ENCODE measurements around the gene CFAP299.
A peak's percentile ranks its signal among the peaks of the same experiment; 100 is the strongest.

CFAP299 gene

DNA sequence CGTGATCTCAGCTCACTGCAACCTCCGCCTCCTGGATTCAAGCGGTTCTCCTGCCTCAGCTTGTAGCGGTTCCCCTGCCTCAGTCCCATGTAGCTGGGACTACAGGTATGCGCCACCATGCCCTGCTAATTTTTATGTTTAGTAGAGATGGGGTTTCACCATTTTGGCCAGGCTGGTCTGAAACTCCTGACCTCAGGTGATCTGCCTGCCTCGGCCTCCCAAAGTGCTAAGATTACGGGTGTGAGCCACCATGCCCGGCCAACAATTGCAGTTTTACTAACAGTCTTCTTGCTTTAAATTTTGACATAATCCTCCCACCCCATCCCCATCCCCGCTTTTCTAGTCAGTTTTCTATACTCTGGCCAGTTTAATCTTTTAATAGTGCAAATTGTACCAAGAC, 112.0 kb downstream of the CFAP299 start:
- no peak for DNase-seq (ENCODE audit: low read depth in 2 of 2)

DNA sequence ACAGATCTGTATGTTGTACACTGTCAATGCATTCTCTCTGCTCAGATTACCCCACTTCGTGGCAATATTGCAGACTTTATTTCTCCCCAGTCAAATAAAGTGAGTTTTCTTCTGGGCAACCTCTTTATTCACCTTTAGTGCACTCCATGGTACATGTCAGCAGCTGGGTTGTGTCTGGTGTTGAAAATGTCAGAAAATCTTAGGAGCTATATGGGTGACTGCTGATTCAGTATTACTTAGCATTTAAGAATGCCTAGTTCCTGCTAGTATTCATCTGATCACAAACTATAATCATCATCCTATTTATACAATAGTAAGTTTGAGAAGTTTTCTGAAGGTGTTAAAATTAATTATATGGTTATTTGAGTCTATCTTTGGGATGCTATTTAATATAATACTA, 112.5 kb downstream of the CFAP299 start:
- no peak for DNase-seq (ENCODE audit: low read depth in 2 of 2)

DNA sequence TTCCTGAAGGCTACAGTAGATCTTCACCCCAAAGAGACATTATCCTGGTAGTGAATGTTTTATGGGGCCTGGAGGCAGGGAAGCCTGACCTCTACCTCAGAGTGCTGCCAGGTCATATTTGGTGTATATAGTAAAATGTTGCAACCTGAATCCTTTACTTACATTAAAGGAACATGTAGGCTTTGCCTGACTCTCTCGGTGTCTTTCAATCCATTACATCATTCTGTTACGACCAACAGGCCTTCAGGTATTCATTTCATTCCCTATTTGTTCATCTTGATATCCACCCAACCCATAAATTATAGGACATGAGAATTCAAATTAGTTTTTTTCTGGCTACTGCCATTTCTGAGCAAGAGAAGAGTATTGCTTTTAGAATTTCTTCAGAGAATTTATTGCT, 116.5 kb downstream of the CFAP299 start:
- no peak for DNase-seq (ENCODE audit: low read depth in 2 of 2)

DNA sequence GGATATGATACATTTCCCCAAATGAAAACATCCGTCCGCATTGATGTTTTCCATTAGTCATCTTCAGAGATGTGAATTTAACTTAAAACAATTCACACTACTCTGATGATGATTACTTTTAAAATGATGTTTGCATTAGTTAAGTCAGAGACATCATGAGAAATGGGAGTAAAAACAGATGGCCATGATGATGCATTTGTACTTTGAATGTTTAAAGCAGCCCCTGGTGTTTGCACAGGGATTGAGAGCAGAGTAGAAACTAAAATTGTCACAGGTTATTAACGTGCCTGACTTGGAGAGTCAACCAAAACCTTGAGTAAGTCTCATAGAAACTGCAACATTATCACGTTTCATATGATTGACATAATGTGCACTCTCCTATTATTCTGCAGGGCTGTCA, 117.2 kb downstream of the CFAP299 start:
- no peak for DNase-seq (ENCODE audit: low read depth in 2 of 2)

DNA sequence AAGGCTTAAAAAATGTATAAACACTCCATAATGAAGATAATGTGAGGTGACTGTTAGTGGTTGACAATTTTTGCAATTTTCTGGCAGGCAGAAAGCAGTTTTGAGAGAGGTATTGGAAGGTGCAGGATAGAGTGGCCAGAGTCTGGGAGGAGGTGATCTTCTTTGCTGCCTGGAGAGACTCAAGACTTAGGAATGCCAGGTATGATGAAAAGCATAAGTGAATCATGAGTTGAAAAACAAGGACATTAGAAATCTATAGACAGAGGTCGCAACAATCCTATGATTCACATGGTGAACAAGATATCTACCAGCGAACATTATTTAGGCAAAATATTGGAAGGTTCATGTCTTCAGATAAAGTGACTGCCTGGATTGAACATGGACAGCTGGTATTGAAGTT, 118.5 kb downstream of the CFAP299 start:
- DNase-seq (ENCODE audit: low read depth in 2 of 2), result no peak

DNA sequence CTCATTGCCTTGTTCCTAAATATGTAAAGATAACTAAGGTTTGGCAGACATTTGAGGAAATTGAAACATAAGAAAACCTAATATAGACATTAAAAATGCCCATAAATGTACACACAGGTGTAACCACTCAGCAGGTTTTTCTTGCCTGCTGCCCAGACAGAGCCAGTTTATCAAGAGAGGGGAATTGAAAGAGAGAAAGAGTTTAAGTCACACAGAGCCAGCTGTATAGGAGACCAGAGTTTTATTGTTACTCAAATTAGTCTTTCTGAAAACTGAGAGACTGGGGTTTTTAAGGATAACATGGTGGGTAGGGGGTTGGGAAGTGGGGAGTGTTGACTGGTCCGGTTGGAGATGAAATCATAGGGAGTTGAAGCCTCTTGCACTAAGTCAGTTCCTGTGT, 119.0 kb downstream of the CFAP299 start:
- DNase-seq (ENCODE audit: low read depth in 2 of 2), result no peak

DNA sequence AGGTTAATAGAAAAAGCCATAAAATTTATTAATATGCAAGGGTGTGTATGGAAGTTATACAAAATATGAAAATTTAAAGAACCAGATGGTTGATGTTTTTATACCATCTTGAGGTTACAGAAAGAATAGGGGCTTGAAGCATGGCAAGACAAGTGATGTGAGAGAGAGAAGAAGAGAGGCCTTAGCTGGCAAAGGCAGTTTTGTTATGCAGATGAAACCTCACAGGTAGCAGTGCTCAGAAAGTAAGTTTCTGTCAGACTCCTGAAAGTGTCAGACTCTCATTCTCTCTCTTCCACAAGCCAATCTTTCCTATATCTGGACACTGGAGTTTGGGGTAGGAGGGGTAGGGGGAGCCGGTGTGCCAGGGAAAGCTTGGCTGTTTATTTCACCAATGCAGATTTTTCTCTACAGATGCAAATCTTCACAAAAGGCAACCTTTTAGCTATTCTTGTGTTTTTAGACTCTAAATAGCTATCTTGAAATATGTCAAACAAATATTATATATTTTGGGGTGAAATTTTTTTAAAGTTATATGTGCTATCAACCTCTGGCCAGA, 124.5 kb downstream of the CFAP299 start:
- DNase-seq (ENCODE audit: low read depth in 2 of 2), result no peak

DNA sequence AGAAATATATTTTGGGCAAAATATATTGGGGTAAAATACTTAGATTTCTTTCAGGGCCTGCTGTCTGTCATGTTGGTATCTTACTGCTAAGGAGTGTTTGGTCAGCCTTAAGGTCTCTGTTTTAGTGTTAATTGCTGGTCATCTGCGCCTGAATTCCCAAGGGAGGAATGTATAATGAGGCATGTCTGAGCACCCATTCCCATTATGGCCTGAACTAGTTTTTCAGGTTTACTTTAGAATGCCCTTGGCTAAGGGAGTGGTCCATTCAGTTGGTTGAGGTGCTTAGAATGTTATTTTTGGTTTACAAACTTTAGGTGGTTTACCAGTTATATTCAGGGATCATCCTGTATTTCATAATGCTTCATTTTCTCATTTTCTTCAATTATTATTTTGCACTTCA, 125.9 kb downstream of the CFAP299 start:
- no peak for DNase-seq (ENCODE audit: low read depth in 2 of 2)

DNA sequence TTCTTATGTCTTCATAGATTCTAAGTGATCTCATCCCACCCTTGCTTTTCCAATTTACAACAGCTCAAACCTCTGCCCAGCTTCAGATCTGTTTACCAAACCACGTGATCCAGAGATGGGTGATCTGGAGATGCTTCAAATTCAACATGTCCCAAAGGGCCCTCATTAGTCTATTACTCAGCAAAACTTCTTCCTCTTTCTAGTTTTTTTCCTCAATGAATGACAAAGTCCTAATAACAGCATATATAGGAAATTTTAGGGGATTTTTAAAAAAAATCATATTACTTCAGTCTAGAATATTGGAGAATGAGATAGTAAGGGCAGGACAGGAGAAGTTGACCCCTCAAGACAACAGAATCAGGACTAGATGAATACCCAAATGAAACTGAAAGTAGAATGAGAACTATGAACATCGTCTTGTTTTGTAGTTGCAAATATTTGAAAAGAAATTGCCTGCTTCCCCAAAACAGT, 127.1 kb downstream of the CFAP299 start:
- DNase-seq (ENCODE audit: low read depth in 2 of 2), result no peak

DNA sequence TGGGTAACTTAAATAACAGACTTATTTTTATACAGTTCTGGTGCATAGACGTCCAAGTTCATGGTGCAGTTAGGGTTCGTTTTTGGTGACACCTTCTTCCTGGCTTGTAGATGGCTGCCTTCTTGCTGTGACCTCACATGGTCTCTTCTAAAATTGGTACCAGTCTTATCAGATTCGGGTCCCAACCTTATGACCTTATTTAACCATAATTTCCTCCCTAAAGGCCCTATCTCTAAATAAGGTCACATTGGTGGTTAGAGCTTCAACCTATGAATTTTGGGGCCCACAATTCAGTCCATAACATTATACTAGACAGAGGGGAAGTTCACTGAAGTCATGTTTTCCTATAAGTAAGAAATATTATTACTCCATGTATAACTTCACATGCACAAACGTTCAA, 128.0 kb downstream of the CFAP299 start:
- no peak for DNase-seq (ENCODE audit: low read depth in 2 of 2)

DNA sequence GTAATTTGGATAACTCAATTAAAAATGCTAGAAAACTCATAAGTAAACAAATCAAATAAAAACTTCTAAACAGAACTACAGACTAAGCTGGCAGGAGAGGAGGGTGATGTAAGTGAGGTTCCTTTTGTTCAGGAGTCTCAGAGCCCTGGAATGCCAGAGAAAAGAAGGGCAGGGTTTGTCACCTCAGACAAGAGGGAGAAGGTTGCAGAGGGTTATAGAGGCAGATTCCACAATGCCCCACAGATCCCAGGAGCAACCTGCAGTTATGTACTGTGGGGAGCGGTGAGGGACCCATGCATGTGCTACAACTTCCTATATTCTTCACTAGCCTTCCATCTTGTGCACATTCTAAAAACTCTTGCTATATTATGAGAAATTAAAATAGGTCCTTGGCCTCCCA, 129.7 kb downstream of the CFAP299 start:
- DNase-seq (ENCODE audit: low read depth in 2 of 2), result no peak

DNA sequence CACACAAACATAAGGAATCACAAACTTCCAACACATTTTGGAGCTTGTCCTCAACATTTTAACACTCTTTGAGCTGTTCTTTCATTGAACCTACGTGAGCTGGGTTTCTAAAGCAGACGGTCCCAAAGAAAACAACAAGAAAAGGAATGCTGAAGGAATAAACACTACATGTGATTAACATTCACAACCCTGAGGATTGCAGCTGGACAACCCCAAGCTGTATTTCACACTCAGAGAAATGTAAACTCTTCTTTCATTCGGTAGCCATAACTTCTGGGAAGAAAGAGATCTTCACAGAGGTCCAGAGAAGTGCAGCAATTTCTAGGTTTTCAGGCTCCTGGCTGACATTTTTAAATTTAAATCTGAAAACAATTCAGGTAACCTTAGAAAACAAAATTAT, 130.2 kb downstream of the CFAP299 start:
- no peak for DNase-seq (ENCODE audit: low read depth in 2 of 2)

DNA sequence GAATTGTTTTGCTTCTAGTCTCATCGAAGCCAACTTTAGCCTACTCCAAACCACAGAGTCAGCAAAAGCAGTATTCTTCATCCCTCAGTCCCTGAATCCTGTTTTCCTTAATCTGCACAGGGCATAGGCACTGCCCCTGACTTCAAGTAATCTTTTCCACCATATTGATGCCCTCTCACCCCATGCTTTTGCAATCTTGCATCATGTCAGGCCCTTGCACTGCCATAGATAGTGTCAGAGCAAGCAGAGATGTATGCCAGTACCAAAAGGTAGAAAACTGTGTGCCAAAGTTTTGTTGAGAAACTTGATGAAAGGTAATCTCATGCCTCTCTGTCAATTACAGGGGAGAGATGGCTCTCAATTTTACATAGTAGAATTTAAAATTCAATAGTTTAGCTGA, 131.1 kb downstream of the CFAP299 start:
- DNase-seq (ENCODE audit: low read depth in 2 of 2), result no peak

DNA sequence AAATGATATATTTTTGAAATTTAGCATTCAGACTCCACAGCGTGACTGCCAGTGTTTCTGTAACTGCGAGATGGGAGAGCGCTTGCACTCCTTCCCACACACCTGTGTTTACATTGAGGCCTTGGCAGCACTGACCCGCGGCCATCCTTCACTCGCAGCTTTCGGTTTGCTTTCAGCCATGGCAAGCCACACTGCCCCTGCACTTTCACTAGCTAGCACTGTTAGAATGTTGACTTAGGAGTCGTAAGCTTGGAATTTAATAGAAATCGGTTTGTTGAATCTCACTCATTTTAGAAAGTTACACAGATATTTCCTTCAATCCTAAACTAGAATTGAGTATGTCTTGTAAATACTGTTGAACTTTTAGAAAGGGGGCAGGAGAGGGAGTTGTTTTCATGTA, 136.2 kb downstream of the CFAP299 start:
- no peak for DNase-seq (ENCODE audit: low read depth in 2 of 2)

DNA sequence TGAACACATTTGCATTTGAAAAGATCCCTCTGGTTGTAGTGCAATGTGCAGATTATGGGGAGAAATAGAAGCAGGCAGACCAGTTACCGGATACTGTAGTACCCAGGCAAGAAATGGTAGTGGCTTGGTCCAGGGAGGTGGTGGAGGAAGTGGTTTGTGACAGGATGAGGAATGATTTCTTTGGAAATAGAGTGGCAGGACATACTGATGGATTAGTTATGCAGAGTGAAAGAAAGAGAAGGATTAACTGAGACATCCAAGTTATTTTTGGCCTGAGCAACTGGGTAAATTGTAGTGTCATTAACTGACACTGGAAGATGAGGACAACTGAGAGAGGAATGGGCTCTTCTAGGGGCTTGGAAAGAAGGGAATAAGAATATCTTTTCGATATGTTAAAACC, 139.7 kb downstream of the CFAP299 start:
- DNase-seq (ENCODE audit: low read depth in 2 of 2), result no peak

DNA sequence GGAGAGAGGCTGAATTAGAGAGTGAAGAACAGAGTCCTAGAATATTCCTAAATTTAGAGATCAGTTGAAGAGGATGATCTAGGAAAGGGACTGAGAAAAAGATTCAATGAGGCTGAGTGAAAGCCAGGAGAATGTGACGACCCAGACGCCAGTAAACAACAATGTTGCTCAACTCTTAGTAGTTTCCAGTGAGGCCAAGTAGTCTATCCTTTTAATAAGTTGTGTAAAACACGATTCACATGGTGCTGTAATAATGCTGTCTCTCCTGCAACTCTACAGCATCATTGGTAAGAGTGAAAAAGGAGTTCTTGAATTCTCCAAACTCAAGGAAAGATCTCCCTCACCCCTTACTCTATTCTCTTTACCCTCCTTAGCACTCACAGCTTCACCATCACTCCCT, 140.3 kb downstream of the CFAP299 start:
- DNase-seq (ENCODE audit: low read depth in 2 of 2), result no peak

DNA sequence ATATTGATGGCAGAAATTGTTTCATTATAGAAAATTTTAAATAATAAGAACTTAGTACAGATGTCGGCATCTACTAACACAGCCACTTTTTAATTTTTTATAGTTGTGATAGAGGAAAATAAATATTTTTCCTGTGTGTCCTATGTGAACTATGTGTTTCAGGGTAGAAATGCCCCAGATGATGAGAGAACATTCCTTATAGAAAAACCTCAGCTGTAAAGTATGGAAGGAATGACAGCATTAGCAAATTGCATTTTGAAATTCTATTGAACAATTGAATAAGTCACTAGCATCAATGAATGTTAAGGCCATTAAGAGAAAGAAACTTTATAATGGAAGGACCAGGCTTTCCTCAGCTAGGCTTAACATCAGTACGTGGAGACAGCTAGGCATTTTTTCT, 149.2 kb downstream of the CFAP299 start:
- no peak for DNase-seq (ENCODE audit: low read depth in 2 of 2)

DNA sequence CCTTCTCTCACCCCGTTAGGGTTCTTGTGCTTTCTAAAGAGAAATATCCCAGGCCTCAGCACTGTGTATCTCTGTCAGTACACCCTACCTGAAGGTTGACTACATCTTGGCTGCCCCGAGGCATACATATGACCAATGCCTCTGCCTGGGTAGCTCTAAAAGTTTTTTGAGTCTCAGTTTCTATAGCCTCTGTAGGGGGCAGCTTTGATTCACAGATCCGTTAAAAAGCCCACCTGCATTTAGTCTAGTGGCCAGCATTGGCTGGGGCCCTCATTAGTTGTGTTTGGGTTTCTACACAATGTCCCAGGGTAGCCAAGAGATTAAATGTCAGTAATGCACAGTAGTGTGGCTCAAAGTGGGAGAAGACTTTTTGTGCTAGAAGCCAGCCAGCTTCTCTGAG, 151.1 kb downstream of the CFAP299 start:
- no peak for DNase-seq (ENCODE audit: low read depth in 2 of 2)

DNA sequence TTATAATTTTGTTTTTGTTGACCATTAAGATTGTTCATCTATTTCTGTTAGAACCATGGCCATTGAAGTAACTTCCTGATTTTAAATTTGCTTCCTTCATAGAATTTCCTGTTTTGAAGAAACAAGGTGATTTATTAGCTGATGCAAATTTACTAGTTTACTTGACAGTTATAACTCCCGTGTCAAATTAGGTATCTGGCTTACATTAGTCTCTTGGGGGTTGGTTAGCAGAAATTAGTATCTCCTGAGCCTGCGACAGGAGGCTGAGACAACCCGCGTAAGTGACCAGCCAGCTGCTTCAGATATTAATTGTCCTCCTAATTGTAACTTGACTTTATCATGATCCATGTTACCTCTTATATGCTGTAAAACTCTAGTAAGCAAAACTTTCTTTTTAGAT, 154.3 kb downstream of the CFAP299 start:
- DNase-seq (ENCODE audit: low read depth in 2 of 2), result no peak

DNA sequence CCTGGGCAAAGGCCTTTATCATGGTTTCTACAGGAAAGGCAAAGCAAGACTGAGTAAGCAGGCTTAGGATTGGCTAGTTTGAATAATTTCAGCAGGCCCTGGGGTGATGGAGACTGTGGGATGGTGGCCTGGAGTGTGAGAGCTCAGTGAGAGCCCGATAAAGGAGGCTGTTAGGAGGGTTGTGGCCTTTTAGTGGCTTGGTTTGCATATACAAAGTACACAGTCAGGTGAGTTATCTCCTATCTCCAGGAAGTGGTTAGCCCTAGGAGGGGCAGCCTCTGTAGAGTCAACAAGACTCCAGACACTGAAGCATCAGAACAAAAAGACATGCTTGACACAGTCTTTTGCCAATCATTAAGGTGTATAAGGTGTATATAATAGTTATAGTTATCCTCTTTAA, 157.2 kb downstream of the CFAP299 start:
- DNase-seq (ENCODE audit: low read depth in 2 of 2), result peak; percentile 1 to 14

DNA sequence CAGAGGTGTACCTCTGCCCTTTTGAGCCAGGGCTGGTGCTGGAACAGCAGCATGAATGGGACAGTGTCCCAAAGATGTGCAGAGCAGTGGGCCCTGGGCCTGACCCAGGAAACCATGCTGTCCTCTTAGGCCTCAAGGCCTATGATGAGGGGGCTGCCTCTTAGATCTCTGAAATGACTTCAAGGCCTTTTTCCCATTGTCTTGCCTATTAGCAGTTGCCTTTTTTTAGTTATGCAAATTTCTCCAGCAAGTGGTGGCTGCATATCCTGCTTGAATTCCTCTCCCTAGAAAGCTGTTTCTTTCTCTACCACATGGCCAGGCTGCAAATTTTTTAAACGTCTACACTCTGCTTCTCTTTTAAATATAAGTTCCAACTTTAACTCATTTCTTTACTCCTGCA, 160.3 kb downstream of the CFAP299 start:
- DNase-seq (ENCODE audit: low read depth in 2 of 2), result no peak

DNA sequence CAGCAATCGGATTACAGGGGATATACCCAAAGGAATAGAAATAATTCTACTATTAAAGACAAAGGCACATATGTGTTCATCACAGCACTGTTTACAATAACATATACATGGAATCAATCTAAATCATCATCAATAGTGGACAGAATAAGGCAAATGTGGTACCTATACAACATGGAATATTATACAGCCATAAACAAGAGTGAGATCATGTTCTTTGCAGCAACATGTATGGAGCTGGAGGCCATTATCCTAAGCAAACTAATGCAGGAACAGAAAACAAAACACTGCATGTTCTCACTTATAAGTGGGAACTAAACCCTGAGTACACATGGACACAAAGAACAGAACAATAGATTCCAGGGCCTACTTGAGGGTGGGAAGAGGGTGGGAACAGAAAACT, 163.2 kb downstream of the CFAP299 start:
- DNase-seq (ENCODE audit: low read depth in 2 of 2), result no peak

DNA sequence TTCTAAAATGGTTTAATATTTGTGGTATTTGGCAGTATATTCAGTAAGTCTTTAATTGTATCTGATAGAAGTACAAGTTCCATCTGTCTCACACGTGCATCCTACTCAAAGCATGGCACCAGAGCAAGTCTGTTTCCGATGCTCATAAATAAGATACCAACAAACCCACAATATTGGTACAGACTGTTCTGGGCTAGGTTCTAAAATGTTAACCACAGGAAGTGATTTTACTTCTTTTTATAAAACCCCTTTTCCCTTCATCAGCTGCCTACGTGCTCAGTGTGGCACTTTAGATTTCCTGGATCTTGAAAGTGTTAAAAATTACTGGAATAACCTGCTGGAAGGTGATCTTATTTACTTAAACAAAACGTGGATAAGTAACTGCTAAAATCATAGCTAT, 165.1 kb downstream of the CFAP299 start:
- DNase-seq (ENCODE audit: low read depth in 2 of 2), result peak in 1 of 2 donors; percentile 3

DNA sequence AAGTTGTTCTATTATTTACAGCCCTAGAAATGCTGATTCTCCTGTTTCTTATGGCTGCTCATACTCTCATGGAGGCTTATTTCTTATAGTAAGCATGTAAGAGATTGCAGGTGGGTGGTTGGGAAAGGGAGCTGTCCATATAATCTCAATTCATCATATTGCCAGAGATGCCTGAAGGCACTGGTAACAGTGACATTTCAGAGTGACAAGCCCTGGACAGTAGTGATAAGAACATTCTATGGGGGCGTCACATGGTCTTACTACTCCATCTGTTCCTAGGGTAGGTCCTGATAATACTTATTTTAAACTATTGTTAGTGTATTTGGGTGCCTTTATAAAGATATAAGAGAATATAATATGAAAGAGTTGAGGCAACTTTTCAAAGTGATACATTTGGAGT, 171.5 kb downstream of the CFAP299 start:
- DNase-seq (ENCODE audit: low read depth in 2 of 2), result no peak

DNA sequence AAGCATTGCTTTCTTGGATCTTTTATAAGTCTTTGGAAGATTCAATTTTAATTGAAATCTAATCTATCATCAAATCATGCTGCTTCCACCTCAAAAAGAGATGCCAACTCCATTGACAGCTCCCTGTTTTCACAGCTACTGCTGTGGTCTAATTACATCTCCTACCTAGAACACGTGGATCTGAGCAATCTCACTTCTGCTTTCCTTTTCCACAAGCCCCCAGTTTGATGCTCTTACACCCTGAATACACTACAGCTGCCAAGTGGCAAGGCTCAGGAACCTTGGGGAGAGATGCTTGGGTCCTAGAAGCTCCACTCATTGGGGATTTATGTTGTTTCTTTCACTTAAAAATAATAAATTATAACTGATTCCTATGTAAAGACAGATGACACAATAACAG, 172.0 kb downstream of the CFAP299 start:
- no peak for DNase-seq (ENCODE audit: low read depth in 2 of 2)

All from stimulated activated CD8-positive, alpha-beta memory T cell treated with anti-CD3 and anti-CD28 coated beads, Interleukin-7, amount 100 ng/mL, for 4 hours (primary cell).